GM19463 (cell line): ENCODE measurements around the gene GMDS.

Experiments used
- ATAC-seq: cut with Tn5 transposase; IDR thresholded peaks from one replicate; pipeline ENCODE4 v1.9.1; 2021; ENCODE audit warnings: mild to moderate bottlenecking, moderate library complexity; ENCODE audit not compliant: unreplicated experiment

GMDS gene

DNA sequence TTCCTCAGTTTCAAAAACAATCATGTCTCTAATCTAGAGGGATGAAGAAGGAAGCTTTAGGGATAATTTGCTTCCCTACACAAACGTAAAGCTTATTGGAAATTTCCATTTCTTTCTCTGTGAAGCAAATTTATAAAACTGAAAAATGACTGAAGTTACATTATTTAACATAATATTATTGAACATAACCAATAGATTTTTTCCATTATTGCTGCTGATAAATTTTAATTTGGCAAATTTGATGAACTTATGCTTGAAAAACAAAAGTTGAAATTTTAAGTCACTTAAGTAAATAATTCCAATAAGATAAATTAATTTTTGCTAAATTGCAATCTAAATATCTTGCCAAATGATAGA, 140.9 kb downstream of the GMDS start:
- no peak for ATAC-seq

GRCh38 chr6:2103765-2104523, 141.5 kb downstream of the GMDS start:
- ATAC-seq, result no peak

DNA sequence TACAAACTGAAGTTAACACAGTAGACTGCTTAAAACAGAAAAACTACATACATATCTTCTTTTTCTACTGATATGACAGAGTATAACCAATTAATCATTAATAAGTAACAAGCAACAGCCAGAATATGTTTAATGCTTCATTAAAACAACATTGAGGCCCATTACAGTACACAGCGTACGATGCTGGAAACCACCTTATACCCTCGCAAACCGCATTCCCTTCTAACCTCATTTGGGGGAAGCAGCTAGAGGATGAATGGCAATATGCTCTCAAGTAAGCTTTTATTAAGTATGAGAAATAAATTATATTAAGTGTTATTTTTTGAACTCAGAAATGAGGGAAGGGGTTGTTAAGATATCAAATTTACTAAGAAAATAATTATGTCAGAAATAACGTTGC, 142.4 kb downstream of the GMDS start:
- no peak for ATAC-seq

GRCh38 chr6:2102316-2102883, 143.0 kb downstream of the GMDS start:
- no peak for ATAC-seq

DNA sequence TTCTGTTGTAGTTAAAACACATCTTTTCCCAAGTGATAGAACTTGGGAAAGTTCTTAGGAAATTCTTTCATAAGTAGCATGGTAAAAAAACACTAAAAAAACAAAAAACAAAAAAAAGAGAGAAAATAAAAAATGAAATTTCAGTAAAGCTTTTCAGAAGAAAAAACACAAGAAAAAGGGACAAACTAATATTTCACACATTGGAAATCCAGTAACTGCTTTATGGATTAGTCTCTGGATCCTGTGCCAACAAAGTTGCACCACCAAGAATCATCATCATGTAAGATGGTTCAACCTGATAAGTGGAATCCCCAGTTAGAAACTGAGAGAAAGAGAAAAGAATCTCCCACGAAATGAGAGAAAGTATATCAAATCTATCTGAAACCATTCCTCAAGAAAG, 144.2 kb downstream of the GMDS start:
- no peak for ATAC-seq

GRCh38 chr6:2099870-2100269, 145.5 kb downstream of the GMDS start:
- no peak for ATAC-seq

- ATAC-seq, result no peak
Measured at GRCh38 chr6:2097464-2097863, 147.9 kb downstream of the GMDS start.

GRCh38 chr6:2094642-2095041, 150.8 kb downstream of the GMDS start:
- ATAC-seq, result no peak

- no peak for ATAC-seq
Measured at GRCh38 chr6:2086326-2086965, 159.0 kb downstream of the GMDS start.

DNA sequence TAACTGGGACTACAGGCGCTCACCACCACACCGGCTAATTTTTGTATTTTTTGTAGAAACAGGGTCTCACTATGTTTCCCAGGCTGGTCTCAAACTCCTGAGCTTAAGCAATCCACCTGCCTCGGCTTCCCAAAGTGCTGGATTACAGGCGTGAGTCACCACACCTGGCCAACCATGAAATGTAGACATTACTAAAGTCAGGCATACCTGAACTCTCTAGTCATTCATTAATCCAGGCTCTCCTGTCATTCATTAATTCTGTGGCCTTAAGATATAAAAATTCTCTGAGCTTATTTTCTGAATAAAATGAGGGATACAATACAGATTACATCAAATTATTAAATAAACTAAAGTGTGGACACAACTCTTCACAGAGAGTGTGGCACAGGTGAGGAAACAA, 159.7 kb downstream of the GMDS start:
- ATAC-seq, result no peak

DNA sequence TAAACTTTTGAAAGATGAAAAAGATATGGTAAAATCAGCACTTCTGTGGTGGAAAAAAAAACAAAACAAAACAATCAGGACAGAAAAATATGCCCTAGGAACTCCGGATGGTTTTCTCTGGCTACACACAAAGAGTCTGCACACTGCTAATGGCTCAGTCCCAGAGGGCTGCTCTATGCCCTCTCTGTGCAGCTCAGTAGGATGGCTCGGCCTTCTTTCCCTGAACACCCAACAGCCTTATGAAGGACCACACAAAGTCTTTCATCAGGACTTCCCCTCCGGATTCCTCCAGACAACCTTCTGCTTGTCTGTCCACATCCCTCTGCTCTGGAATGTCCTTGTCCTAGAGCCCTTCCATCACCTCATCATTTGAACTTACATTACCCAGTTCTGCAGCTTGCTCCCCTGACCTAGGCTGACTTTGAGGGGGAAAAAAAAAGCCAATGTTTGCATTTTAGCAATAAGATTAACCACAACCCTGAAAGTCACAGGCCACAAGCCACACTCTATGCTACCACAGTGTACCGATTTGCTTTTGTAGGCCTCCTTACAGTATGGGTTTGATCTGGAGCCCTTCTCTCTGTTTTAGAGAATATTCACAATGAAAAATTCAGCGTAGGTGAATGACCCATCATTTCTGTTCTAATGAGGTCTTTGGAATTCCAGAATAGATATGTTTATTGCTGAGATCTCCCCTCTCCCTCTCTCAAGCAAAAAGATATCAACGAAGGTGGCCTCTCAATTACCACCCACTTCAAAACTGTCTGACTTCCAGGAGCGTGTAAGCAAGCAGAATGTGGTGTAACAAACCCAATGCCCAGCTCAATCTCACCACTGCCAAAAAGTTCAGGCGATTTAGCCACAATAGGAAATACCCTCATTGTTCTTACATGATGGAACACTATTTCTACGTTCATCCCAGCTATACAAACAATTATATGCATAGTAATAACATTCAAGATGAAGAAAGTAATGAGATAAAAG, 164.0 kb downstream of the GMDS start:
- ATAC-seq, result peak; percentile 89

- no peak for ATAC-seq
Measured at GRCh38 chr6:2078888-2079287, 166.5 kb downstream of the GMDS start.

GRCh38 chr6:2077826-2078225, 167.6 kb downstream of the GMDS start:
- ATAC-seq, result no peak

GRCh38 chr6:2073476-2073875, 171.9 kb downstream of the GMDS start:
- no peak for ATAC-seq

DNA sequence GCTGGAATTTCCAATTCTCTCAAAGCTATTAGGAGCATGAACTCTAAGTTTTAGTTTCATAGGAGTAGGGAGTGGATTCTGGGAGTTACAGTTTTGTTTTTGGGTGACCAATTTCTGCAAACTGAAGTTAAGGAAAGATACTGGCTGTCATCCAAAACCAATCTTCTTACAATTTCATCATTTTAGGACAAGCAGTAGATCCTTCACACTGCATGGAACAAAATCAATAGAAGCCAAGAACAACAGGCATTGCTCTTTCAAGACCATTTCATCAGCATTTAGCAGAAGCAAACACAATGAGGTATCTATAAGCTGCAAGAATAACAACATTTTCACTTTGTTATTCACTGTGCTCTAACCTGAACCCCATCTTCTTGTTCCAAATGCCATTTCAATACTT, 173.0 kb downstream of the GMDS start:
- no peak for ATAC-seq

DNA sequence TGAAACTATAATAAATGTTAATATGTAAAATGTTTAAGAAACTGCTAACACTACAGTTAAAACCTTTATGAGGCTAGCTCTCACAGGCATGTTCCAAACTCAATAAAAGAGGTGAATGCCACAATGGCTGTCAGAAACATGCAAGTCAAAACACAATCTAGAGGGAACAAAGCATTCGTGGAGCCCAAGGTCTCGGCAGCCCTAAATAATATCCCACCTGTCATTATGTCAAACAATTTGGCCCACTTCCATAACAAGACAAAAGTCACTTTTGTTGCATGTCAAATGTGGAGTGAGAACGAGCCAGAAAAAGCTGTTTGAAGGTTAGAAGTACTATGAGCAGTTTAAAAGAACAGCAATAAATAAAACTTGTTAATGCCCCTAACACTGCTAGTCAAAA, 181.9 kb downstream of the GMDS start:
- no peak for ATAC-seq

DNA sequence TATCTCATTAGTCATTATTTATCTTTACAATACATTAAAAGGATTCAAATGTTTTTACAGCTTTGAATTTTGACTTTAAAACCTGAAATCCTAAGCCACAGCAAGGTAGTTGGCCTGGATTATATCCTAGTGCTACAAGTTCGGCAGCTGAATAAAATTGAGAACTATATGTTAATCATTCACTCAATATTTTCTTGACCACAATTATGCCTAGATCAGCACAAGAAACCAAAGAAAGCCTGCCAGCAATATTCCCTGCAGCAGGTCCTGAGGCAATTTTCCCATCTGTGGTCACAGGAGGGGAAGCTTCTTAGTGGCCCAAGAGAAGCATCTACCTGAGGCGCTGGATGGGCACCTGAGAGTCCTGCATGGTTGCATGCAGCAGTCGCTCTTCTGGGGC, 183.5 kb downstream of the GMDS start:
- no peak for ATAC-seq

- ATAC-seq, result no peak
Measured at GRCh38 chr6:2055911-2056310, 189.5 kb downstream of the GMDS start.

DNA sequence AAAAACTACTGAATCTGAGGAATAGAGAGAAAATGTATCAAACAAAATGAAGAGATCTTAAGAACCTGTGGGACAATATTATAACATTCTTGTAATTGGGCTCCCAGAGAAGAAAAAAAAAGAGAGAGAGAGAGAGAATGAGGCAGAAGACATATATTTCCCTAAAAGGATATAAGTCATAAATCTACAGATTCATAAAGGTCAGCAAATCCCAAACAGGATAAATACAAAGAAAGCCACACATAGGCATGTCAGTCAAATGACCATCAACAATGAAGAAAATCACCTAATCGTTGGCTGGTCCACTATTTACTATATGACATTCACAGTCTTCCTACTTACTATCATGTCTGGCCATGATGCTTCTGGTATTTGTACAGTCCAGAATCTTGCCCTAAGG, 190.3 kb downstream of the GMDS start:
- no peak for ATAC-seq

DNA sequence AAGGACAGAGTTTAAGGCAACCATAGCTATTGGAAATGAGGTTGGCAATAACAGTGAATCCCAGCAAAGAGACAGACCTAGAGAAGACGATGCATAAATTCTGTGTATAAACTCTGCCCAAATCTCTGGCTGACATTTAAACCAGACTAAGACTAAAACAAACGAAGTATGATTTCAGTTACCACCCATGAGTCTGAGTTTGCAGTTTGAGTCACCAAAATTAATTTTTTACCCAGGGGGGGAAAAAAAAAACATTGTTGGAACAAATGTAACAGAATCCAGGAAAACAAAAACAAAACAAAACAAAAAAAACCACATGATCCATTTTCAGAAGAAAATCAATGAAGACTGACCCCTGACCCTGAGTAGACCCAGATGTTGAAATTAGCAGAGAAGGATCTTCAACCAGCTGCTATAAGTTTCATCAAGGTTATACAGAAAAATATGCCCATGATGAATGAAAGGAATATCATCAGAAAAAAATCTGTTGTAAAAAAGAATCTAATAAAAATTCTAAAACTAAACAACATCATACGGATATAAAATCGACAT, 190.8 kb downstream of the GMDS start:
- ATAC-seq, result no peak

- ATAC-seq, result no peak
Measured at GRCh38 chr6:2053691-2054090, 191.7 kb downstream of the GMDS start.
